ENCODE results near the gene PIEZO1. TPM values are rescaled to one million over a fixed set of nuclear protein-coding genes. Genes with fewer than 3 reads are reported as not detected.

The PIEZO1 gene
- polyA plus RNA-seq, 1 of the 3 experiments (the other 2 are of a cell fraction), result 184 TPM

GRCh38 chr16:88830783-88831182 is 45.8 kb upstream of the PIEZO1 start:
- no peaks in the 10 kb centered on the region for H3K9me3 ChIP-seq
- H3K9me2 ChIP-seq, result no peaks in the 10 kb centered on the region
- H3K27me3 ChIP-seq (ENCODE audit: insufficient read depth), result no peaks in the 10 kb centered on the region
- no peaks in the 10 kb centered on the region for H3K79me2 ChIP-seq (ENCODE audit: insufficient read depth)
- no peaks in the 10 kb centered on the region for H3K4me1 ChIP-seq (ENCODE audit: control insufficient read depth in 1 of 2, insufficient read depth in 2 of 2, low read depth in 1 of 2, low read length in 1 of 2)
- no peak overlapping the region for H3K9ac ChIP-seq
- CTCF ChIA-PET, result no interaction called here
- POLR2A ChIA-PET, result no interaction called here
- no peak overlapping the region for H3K4me3 ChIP-seq (ENCODE audit: low read depth in 2 of 2, low read length in 1 of 2)
- no peak overlapping the region for H3K27ac ChIP-seq (ENCODE audit: low read depth in 2 of 2, low read length in 1 of 2)
- no peaks in the 10 kb centered on the region for H4K20me1 ChIP-seq (ENCODE audit: insufficient read depth)
- DNase-seq, result no peak
- H3K36me3 ChIP-seq (replicated peaks in 1 of 2; ENCODE audit: control insufficient read depth in 1 of 2, insufficient read depth in 2 of 2, low read length in 1 of 2), result peaks cover 0 to 12% of the 10 kb centered on the region in 2 experiments
- no peak overlapping the region for H2AFZ ChIP-seq (ENCODE audit: low read depth)
- TF ChIP-seq MEF2A (IDR thresholded peaks at IDR 0.05; ENCODE audit: borderline replicate concordance, low read depth), result no peak
- no peak overlapping the region for H3K4me2 ChIP-seq
- H3F3A ChIP-seq (replicated peaks; ENCODE audit: insufficient read depth), result no peaks in the 10 kb centered on the region
- 83% methylated on average over 10 of the region's 14 CpGs for WGBS (ENCODE audit: low lambda C conversion rate)

DNA sequence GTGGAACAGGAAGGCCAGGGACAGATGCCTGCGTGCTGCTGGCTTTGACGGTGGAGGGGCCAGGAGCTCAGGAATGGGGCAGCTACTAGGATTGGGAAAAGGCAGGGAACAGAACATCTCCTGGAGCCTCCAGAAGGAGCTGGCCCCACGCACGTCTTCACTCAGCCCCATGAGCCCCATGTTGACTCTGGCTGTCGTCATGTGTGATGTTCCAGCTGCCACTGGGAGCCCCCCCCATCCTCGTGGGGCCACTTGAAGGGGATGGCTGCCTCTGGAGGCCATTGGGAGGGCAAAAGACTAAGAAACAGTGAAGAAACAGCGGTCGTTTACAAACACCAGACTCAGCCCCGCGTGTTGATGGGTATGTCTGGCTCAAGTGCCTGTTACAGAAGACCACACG is 45.2 kb upstream of the PIEZO1 start:
- Histone ChIP-seq H3K4me3 (ENCODE audit: low read depth in 2 of 2, low read length in 1 of 2) (no peak overlapping the region), H3K79me2 (ENCODE audit: insufficient read depth) (no peaks in the 10 kb centered on the region), H3K27ac (ENCODE audit: low read depth in 2 of 2, low read length in 1 of 2) (no peak overlapping the region), H3K4me1 (ENCODE audit: control insufficient read depth in 1 of 2, insufficient read depth in 2 of 2, low read depth in 1 of 2, low read length in 1 of 2) (no peaks in the 10 kb centered on the region), H3K9me3 (no peaks in the 10 kb centered on the region), H2AFZ (ENCODE audit: low read depth) (no peak overlapping the region), H3K9ac (no peak overlapping the region), H3K27me3 (ENCODE audit: insufficient read depth) (no peaks in the 10 kb centered on the region), H4K20me1 (ENCODE audit: insufficient read depth) (no peaks in the 10 kb centered on the region), H3K36me3 (replicated peaks in 1 of 2; ENCODE audit: control insufficient read depth in 1 of 2, insufficient read depth in 2 of 2, low read length in 1 of 2) (peaks cover 0 to 9% of the 10 kb centered on the region in 2 experiments), H3F3A (replicated peaks; ENCODE audit: insufficient read depth) (no peaks in the 10 kb centered on the region), H3K9me2 (no peaks in the 10 kb centered on the region), H3K4me2 (no peak overlapping the region)
- CTCF ChIA-PET, result no interaction called here
- POLR2A ChIA-PET, result no interaction called here
- no peak for DNase-seq
- TF ChIP-seq, protein P1, sequence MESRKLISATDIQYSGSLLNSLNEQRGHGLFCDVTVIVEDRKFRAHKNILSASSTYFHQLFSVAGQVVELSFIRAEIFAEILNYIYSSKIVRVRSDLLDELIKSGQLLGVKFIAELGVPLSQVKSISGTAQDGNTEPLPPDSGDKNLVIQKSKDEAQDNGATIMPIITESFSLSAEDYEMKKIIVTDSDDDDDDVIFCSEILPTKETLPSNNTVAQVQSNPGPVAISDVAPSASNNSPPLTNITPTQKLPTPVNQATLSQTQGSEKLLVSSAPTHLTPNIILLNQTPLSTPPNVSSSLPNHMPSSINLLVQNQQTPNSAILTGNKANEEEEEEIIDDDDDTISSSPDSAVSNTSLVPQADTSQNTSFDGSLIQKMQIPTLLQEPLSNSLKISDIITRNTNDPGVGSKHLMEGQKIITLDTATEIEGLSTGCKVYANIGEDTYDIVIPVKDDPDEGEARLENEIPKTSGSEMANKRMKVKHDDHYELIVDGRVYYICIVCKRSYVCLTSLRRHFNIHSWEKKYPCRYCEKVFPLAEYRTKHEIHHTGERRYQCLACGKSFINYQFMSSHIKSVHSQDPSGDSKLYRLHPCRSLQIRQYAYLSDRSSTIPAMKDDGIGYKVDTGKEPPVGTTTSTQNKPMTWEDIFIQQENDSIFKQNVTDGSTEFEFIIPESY (IDR thresholded peaks at IDR 0.05; ENCODE audit: borderline replicate concordance, low read depth), result no peak
- TF ChIP-seq MAX (IDR thresholded peaks at IDR 0.05; ENCODE audit: low read depth) (no peak), FOSL2 (IDR thresholded peaks at IDR 0.05; ENCODE audit: borderline replicate concordance, low read depth) (no peak), JUND (IDR thresholded peaks at IDR 0.05) (no peak), TCF12 (IDR thresholded peaks at IDR 0.05) (no peak), NFIC (IDR thresholded peaks at IDR 0.05; ENCODE audit: borderline replicate concordance) (no peak), SIN3A (IDR thresholded peaks at IDR 0.05; ENCODE audit: borderline replicate concordance, low read depth, low read length) (no peak), ELF1 (IDR thresholded peaks at IDR 0.05) (no peak), MXI1 (IDR thresholded peaks at IDR 0.05; ENCODE audit: low read depth, low read length) (no peak), RAD21 (IDR thresholded peaks at IDR 0.05; ENCODE audit: low read length) (no peak), TAF1 (IDR thresholded peaks at IDR 0.05; ENCODE audit: borderline replicate concordance, low read depth, low read length) (no peak), CHD2 (IDR thresholded peaks at IDR 0.05; ENCODE audit: low read length, partially characterized antibody) (no peak), TEAD4 (IDR thresholded peaks at IDR 0.05; ENCODE audit: borderline replicate concordance, insufficient read depth) (no peak), RFX5 (IDR thresholded peaks at IDR 0.05; ENCODE audit: low read length) (no peak), USF1 (IDR thresholded peaks at IDR 0.05; ENCODE audit: borderline replicate concordance, low read depth) (no peak), RXRA (IDR thresholded peaks at IDR 0.05; ENCODE audit: borderline replicate concordance, low read depth) (no peak)
- TF ChIP-seq, protein P2, sequence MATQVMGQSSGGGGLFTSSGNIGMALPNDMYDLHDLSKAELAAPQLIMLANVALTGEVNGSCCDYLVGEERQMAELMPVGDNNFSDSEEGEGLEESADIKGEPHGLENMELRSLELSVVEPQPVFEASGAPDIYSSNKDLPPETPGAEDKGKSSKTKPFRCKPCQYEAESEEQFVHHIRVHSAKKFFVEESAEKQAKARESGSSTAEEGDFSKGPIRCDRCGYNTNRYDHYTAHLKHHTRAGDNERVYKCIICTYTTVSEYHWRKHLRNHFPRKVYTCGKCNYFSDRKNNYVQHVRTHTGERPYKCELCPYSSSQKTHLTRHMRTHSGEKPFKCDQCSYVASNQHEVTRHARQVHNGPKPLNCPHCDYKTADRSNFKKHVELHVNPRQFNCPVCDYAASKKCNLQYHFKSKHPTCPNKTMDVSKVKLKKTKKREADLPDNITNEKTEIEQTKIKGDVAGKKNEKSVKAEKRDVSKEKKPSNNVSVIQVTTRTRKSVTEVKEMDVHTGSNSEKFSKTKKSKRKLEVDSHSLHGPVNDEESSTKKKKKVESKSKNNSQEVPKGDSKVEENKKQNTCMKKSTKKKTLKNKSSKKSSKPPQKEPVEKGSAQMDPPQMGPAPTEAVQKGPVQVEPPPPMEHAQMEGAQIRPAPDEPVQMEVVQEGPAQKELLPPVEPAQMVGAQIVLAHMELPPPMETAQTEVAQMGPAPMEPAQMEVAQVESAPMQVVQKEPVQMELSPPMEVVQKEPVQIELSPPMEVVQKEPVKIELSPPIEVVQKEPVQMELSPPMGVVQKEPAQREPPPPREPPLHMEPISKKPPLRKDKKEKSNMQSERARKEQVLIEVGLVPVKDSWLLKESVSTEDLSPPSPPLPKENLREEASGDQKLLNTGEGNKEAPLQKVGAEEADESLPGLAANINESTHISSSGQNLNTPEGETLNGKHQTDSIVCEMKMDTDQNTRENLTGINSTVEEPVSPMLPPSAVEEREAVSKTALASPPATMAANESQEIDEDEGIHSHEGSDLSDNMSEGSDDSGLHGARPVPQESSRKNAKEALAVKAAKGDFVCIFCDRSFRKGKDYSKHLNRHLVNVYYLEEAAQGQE (IDR thresholded peaks at IDR 0.05; ENCODE audit: low read depth, low read length), result no peak
- WGBS (ENCODE audit: low lambda C conversion rate), result 78% methylated on average over 9 of the region's 11 CpGs

Measured in SK-N-SH (cell line).